ENCODE measurements around the gene CCDC195.

The CCDC195 gene

DNA sequence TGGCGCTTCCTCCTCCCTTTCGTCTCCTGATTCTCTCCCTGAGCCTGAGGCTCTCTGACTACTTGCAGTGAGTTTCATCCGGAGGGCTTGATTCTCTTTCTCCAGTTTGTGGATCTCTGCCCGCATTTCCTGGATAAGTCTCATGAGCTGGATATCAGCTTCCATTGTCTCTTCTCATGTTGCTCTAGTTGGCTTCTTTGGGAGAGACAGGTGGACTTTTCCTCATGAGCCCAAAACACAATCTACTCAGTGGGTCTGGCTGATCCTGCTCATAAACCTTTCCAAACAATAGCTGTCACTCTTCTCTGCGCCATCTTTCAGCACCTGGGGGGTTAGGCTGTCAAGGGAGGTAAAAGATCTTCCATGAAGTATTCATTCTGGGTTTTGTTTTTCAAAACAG, at the start of gene CCDC195:
TSS of gene CCDC195 (minus strand) at position 165 of the 400 bp plus-strand sequence. CDS start at position 165, 0 bp downstream.
- no peak for DNase-seq

DNA sequence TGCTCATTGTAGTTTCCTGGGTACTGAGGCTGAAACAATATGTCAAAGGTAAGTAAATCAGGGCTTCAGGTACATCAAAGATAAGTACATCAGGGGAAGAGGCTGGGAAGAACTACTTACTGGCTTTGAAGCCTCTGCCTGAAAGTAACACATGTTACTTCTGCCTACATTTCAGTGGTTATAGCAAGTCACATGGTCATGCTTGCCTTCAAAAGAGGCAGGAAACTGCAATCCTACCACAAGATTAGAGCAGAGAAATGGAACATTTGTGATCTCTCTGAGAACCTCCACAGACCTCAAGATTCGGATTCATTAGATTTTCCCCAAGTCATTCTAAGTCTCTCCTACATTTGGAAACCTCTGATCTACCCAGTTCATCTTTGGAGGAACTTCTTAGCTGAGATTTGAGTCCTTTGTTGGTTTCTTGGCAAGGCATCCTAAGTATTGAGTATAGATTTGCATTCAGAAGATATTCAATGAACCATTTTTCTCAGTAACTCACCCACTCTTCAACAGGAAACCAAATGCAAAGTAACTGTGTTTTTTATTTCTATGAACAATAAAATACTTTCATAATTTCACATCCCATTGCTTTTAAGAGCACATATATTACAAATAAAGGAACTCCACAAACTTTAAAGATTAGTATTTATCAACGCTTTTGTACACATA, 48.5 kb upstream of the CCDC195 start:
- no peak for DNase-seq

GRCh38 chr2:224757934-224758548, 41.9 kb upstream of the CCDC195 start:
- DNase-seq: no peak

GRCh38 chr2:224753743-224754540, 37.8 kb upstream of the CCDC195 start:
- DNase-seq: no peak

DNA sequence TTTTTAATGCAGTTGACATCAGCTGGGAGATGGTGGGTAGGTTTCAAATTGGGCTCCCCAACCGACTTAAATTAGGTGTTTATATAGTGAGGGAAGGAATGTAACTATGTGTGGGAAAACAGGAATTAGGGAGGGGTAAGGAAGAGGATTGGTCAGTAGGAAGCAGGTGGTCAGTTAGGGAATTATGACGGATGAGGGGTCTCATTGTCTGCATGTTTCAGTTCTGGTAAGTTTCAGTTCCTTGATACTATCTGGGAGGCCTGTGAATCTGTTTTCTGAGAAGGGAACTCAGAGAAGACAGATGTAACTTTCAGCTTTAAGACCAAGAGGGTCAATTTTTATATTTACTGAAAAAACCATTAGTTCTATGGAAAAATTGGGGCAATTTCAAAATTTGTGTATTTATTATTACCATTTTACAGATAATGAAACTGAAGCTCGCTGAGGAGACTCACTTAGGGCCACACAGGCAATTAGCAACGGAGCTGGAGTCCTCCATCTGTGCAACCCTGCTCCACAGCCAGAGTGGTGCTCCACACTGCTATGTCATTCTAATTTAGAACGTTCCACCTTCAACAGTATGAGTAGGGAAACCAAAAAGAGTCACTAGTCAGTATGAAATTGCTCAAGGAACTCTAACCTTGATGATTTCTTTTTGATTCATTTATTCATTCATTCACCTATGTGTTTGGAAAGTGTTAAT, 36.0 kb upstream of the CCDC195 start:
- DNase-seq: no peak

DNA sequence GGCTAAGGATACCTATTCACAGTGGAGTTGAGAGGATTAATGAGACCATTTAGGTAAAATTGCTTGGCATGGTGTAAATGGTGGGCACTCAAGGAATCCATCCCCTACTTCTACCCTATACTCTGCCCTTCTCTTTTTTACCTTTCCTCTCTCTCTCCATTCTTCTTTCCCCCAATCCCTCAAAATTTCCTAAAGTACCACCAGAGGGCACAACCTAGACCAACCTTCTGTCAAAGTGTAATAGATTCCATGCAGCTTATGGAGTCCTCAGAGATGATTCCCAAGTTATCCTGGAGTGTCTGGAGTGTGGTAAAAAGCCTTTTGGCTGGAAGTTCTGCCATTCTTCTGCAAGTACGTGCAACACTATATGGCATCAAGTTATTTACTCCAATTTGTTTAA, 33.0 kb upstream of the CCDC195 start:
- no peak for DNase-seq

- DNase-seq: no peak
These were observed 31.6 kb upstream of the CCDC195 start for GRCh38 chr2:224747765-224748164.

DNA sequence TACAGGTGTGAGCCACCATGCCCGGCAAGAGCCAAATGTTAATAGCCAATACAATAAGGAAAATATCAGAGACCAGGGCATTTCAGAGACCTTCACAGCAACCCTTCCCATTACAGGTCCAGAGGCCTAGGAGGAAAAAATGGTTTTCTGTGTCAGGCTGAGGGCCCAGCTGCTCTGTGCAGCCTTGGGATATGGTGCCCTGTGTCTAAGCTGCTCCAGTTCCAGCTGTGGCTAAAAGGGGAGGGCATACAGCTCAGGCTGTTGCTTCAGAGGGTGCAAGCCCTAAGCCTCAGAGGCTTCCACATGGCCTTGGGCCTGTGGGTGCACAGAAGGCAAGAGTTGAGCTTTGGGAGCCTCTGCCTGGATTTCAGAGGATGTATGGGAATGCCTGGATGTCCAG, 20.1 kb upstream of the CCDC195 start:
- no peak for DNase-seq

DNA sequence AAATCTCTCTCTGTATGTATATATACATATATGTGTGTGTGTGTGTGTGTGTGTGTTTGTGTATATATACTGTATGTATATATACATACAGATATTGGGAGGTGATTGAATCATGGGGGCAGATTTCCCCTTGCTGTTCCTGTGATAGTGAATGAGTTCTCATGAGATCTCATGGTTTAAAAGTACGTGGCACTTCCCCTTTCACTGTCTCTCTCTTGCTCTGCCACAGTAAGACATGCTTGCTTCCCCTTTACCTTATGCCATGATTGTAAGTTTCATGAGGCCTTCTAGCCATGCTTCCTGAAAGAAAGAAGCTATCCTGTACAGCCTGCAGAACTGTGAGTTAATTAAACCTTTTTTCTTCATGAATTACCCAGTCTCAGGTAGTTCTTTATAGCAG, 18.8 kb upstream of the CCDC195 start:
- DNase-seq: no peak

DNA sequence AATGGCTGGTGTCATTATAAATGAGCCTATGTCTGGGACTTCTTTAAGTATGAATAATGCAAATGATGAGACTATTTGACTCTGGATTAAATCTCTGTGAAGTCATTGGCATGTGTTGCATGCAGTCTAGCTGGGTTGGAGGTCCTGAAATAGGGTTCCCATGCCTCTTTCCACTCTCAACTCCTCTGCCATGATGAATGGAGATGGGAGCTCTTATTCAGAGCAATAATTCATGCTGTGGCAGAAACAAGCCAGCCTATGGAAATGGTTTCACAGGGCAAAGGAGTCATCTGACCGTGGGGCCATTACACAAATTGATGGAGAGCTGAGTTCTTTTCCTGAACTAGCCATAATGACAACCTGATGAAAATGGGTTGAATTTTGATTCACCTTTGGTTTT, 15.5 kb upstream of the CCDC195 start:
- no peak for DNase-seq

DNA sequence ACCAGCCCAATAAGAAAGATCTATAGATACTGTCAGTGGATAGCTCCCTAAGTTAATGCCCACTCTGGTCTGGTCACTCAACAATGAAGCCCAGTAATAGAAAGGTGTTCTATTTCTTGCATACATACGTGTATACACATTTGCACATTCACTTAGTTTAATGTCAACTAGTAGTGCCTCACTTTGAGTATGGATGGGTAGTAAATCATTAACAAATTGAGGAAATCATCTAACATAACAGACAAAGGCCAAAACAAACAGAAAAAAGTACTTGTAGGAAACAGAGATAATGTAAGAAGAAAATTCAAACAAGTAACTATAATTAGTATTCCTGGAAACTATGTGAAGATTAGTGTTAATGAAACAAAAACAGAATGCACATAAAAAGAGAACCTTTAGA, 13.3 kb upstream of the CCDC195 start:
- no peak for DNase-seq

DNA sequence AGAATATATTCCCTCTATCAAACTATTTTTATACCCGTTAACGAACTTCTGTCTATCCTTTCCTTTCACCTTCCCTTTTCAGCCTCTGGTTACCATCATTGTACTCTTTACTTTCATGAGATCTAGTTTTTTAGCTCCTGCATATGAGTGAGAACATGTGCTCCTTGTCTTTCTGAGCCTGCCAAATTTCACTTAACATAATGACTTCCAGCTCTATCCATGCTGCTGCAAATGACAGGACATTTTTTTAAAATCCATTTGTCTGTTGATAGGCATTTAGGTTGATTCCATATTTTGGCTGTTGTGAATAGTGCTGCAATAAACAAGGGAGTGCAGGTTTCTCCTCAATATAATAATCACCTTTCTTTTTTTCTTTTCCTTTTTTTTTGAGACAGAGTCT, 8.2 kb upstream of the CCDC195 start:
- DNase-seq: no peak

GRCh38 chr2:224723586-224724217, 7.5 kb upstream of the CCDC195 start:
- DNase-seq: no peak

GRCh38 chr2:224722770-224723169, 6.6 kb upstream of the CCDC195 start:
- no peak for DNase-seq

DNA sequence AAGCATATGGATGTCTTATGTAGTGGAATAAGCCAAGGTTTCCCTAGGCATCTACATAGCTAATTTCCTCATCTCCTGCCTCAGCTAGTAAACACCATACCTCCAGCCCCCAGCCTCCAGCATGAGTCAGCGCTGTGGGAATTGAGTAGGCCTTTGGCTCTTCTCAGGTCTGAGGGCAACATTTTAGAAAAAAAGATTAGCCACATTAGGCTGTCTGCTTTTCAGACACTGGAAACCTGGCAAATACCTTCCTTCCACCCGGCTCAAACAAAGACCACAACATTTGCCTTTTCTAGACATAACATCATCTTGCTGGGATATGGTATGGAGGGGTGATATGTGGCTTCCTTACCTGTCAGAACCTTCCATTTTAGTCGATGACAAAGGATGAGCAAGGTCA, 6.1 kb upstream of the CCDC195 start:
- no peak for DNase-seq

GRCh38 chr2:224716921-224717320, 756 bp upstream of the CCDC195 start:
- DNase-seq: no peak

- no peak for DNase-seq
These were observed 4.1 kb downstream of the CCDC195 start for GRCh38 chr2:224711859-224712665.

DNA sequence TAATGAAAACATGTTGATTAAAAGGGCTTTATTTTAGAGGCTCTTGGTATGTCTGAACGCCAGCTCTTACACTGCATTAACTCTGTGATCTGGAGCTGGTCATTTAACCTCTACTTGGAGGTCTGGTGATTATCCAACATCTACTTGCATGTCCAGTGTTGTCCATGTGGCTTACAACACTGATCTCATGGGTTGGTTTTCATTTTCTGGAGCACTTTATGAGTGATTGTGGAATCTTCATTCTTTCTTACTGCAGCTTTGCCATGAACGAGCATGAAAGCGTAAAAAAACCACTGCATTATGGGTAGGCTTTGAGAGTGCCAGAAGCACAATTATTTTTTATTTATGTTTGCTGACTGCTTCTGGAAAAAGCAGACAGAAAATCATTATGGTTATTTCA, 4.8 kb downstream of the CCDC195 start:
- no peak for DNase-seq

DNA sequence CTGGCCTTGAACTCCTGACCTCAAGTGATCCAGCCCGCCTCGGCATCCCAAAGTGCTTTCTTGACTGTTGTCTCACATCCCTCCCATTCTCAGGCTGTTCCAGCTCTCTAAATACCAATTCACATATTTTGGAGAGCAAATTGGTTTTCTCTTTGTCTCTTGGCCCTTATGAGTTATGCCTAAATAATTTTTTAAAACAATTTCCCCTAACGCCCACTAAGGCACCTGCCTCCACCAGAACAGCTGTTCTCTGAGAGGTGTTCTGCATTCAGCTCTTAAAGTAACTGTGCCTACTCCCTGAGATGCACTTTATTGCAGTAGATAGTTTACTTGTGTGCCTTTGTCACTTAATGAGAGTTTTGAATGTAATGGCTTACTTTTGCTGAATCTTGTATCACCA, 6.9 kb downstream of the CCDC195 start:
- no peak for DNase-seq

GRCh38 chr2:224694502-224694901, 21.7 kb downstream of the CCDC195 start:
- DNase-seq: no peak

GRCh38 chr2:224691563-224691962, 24.6 kb downstream of the CCDC195 start:
- no peak for DNase-seq

DNA sequence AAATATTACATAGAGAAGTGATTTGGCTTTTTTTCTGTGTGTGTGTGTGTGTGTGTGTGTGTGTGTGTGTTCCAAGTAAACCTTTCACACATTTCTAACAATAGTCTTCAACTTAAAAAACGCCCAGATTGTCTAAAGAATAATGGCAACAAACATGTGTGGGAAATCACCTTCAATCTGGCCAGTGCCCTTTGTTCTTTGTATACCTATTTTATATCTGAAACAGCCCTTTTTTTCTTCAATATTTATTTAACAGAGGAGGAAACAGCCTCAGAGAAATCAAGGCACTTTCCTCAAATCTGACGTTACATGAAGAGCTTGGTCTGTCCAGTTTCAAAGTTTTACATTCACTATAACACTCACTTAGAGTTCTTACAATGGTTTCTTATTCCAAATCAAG, 25.3 kb downstream of the CCDC195 start:
- DNase-seq: no peak

Data from NCI-H1436 treated with DMSO at 0.1 percent for 48 hours (cell line).